Islet of Langerhans (tissue), 1 donor: Measurements from ENCODE around the gene OR2AG1.

ENCODE experiments used
- FAIRE-seq: peaks from one replicate; lab custom pipeline; 2011; peaks lifted over from hg19 to GRCh38; lab: Jason Lieb, UNC

OR2AG1 gene

GRCh38 chr11:6782720-6783119 lies at the start of gene OR2AG1:
OR2AG1 (plus strand) TSS chr11:6783020; CDS start chr11:6785038, 2,018 bp downstream.
- no peak for FAIRE-seq

- FAIRE-seq = no peak
These were observed 49.2 kb upstream of the OR2AG1 start for GRCh38 chr11:6733326-6734275.

GRCh38 chr11:6734616-6735015 lies 48.2 kb upstream of the OR2AG1 start:
- no peak for FAIRE-seq

- FAIRE-seq = no peak
These were observed 47.5 kb upstream of the OR2AG1 start for GRCh38 chr11:6735306-6735705.

GRCh38 chr11:6736495-6737121 lies 46.2 kb upstream of the OR2AG1 start:
- no peak for FAIRE-seq

- peak; percentile 96 for FAIRE-seq
These were observed 44.9 kb upstream of the OR2AG1 start for GRCh38 chr11:6737872-6738466.

- no peak for FAIRE-seq
These were observed 44.2 kb upstream of the OR2AG1 start for GRCh38 chr11:6738590-6738989.

- FAIRE-seq = no peak
These were observed 40.6 kb upstream of the OR2AG1 start for GRCh38 chr11:6742260-6742659.

- no peak for FAIRE-seq
These were observed 37.8 kb upstream of the OR2AG1 start for GRCh38 chr11:6745018-6745417.

GRCh38 chr11:6745465-6746015 lies 37.3 kb upstream of the OR2AG1 start:
- no peak for FAIRE-seq

GRCh38 chr11:6746086-6746618 lies 36.7 kb upstream of the OR2AG1 start:
- no peak for FAIRE-seq

GRCh38 chr11:6746626-6747025 lies 36.2 kb upstream of the OR2AG1 start:
- no peak for FAIRE-seq

- no peak for FAIRE-seq
These were observed 35.6 kb upstream of the OR2AG1 start for GRCh38 chr11:6747097-6747668.

- FAIRE-seq = peak; percentile 94
These were observed 27.4 kb upstream of the OR2AG1 start for GRCh38 chr11:6755303-6755952.

GRCh38 chr11:6755953-6756347 lies 26.9 kb upstream of the OR2AG1 start:
- no peak for FAIRE-seq

- FAIRE-seq = peak; percentile 98
These were observed 25.4 kb upstream of the OR2AG1 start for GRCh38 chr11:6757373-6757967.

GRCh38 chr11:6771926-6772893 lies 10.6 kb upstream of the OR2AG1 start, which contains the start of gene OR2AG2:
OR2AG2 (minus strand) TSS chr11:6771976; CDS start chr11:6768957, 3,019 bp downstream.
- FAIRE-seq = no peak

- no peak for FAIRE-seq
These were observed 4.3 kb upstream of the OR2AG1 start for GRCh38 chr11:6778518-6778917.

GRCh38 chr11:6780829-6781228 lies 2.0 kb upstream of the OR2AG1 start:
- no peak for FAIRE-seq

- no peak for FAIRE-seq
These were observed 7.7 kb downstream of the OR2AG1 start for GRCh38 chr11:6790546-6790945.
